ENCODE results near the gene GNG12. TPM values are rescaled to one million over a fixed set of nuclear protein-coding genes. Genes with fewer than 3 reads are reported as not detected.

The GNG12 gene
- total RNA-seq, 2 donors from 2014 or later: 49.4 to 61.5 TPM

DNA sequence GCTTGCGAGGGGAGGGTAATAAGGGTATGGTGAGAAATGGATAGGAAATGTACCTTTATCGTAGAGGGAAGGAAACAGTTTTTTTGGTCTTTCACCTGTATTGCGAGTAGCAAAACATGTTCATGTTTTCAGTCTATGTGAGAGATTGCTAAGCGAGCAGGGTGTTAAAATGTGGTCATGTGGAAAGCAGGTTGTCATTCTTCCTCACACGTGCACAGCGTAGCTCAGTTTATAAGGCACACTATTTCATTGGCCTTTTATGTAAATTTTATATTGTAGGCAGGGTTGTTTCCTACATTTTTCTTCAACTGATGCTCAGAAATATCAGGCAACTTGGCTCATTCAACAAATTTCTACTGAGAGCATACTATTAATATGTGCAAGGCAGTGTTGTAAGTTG is 18.5 kb upstream of the GNG12 start:
- H3K4me1 ChIP-seq (replicated peaks): no peaks in the 10 kb centered on the region
- H3K4me3 ChIP-seq: no peak overlapping the region
- no peak for DNase-seq (ENCODE audit: low spot score)
- H3K9me3 ChIP-seq: no peaks in the 10 kb centered on the region
- intact Hi-C loops (cut with DNase I): loop anchor here (5.0 kb wide), 2 partner anchors 261 to 496 kb away; no protein-coding TSS in a partner anchor
- H3K27me3 ChIP-seq (replicated peaks; ENCODE audit: insufficient read depth): no peaks in the 10 kb centered on the region
- no peaks in the 10 kb centered on the region for H3K36me3 ChIP-seq
- TF ChIP-seq POLR2AphosphoS5 (IDR thresholded peaks at IDR 0.05): no peak
- TF ChIP-seq, protein P1, sequence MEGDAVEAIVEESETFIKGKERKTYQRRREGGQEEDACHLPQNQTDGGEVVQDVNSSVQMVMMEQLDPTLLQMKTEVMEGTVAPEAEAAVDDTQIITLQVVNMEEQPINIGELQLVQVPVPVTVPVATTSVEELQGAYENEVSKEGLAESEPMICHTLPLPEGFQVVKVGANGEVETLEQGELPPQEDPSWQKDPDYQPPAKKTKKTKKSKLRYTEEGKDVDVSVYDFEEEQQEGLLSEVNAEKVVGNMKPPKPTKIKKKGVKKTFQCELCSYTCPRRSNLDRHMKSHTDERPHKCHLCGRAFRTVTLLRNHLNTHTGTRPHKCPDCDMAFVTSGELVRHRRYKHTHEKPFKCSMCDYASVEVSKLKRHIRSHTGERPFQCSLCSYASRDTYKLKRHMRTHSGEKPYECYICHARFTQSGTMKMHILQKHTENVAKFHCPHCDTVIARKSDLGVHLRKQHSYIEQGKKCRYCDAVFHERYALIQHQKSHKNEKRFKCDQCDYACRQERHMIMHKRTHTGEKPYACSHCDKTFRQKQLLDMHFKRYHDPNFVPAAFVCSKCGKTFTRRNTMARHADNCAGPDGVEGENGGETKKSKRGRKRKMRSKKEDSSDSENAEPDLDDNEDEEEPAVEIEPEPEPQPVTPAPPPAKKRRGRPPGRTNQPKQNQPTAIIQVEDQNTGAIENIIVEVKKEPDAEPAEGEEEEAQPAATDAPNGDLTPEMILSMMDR (IDR thresholded peaks at IDR 0.05): no peak
- TF ChIP-seq POLR2A (IDR thresholded peaks at IDR 0.05): no peak
- no peak overlapping the region for H3K27ac ChIP-seq
- 93% methylated on average over 6 of the region's 6 CpGs for WGBS

DNA sequence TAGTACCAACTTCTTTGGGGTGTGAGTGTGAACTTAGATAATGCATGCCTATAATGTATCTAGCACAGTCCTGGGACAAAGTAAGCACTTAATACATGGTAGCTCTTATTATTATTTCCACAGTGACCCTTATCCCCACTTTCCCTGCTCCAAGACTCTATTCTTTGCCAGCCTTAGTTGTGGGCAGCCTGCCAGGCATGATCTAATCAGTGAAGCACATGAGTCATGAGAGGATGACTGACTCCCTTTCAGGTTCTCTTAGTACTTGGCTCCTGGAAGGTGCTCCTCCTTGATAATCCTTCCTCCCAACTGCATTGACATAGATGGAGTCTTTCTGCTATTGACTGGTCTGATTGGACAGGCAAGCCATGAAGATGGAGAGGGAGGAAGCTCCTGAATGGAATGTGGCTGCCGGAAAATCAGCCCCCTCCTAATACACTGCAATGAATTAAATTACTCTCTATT is 17.4 kb upstream of the GNG12 start:
- no peaks in the 10 kb centered on the region for H3K4me1 ChIP-seq (replicated peaks)
- no peaks in the 10 kb centered on the region for H3K9me3 ChIP-seq
- H3K27me3 ChIP-seq (replicated peaks; ENCODE audit: insufficient read depth): no peaks in the 10 kb centered on the region
- DNase-seq (ENCODE audit: low spot score): peak; percentile 39
- no peaks in the 10 kb centered on the region for H3K36me3 ChIP-seq
- no peak overlapping the region for H3K27ac ChIP-seq
- no peak overlapping the region for H3K4me3 ChIP-seq
- TF ChIP-seq POLR2A (IDR thresholded peaks at IDR 0.05): no peak
- TF ChIP-seq, protein P1 (IDR thresholded peaks at IDR 0.05): no peak
- peak; percentile 26 for TF ChIP-seq POLR2AphosphoS5 (IDR thresholded peaks at IDR 0.05)
- intact Hi-C loops (cut with DNase I): loop anchor here (5.0 kb wide), 2 partner anchors 262 to 497 kb away; no protein-coding TSS in a partner anchor
- 85% methylated on average over 1 of the region's 1 CpG for whole genome bisulfite sequencing

DNA sequence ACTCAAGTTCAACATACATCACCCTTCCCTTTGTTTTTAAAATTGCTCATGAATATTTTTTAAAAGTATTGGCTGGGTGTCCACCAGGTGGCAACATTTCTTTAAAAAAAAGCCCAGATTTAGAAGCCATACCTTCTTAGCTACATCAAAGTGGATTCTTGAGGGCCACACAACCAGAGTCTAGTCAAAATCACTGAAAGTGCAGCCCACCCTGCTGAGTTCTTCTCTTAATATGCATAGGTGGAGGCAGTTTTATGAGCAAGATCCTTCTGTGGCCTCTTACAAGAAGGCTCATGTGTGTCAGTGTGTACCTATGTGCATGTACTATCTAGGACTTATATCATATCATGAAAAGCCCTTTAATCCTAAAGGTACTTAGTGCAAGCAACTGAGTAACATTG is 16.9 kb upstream of the GNG12 start:
- intact Hi-C loops (cut with DNase I): loop anchor here (5.0 kb wide), 2 partner anchors 262 to 497 kb away; no protein-coding TSS in a partner anchor
- H3K27ac ChIP-seq: no peak overlapping the region
- no peak for DNase-seq (ENCODE audit: low spot score)

DNA sequence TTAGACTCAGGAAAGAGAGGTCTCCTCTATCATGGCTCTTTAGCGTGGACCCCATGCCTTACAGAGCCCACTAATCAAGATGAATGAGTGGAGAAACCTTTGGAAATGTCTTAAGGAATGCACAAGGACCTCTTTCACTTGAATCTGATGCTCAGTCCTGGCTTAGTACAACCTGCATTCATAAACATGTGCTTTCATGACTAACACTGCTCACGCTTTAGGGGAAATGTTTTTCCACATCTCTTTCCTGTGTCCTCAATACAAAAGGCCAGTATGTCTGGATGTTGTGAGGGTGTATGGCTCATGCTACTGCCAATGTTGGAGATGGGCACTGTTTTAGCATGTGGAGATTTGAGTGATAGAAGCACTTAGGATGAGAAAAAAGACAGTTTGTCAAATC is 14.2 kb upstream of the GNG12 start:
- Histone ChIP-seq H3K27me3 (replicated peaks; ENCODE audit: insufficient read depth) (no peaks in the 10 kb centered on the region), H3K36me3 (no peaks in the 10 kb centered on the region), H3K4me3 (no peak overlapping the region), H3K9me3 (no peaks in the 10 kb centered on the region), H3K27ac (no peak overlapping the region), H3K4me1 (replicated peaks) (no peaks in the 10 kb centered on the region)
- WGBS: 80% methylated on average over 2 of the region's 2 CpGs
- TF ChIP-seq, protein P1 (IDR thresholded peaks at IDR 0.05): no peak
- TF ChIP-seq POLR2AphosphoS5 (IDR thresholded peaks at IDR 0.05) (no peak), POLR2A (IDR thresholded peaks at IDR 0.05) (no peak)
- intact Hi-C loops (cut with DNase I): no loop called here
- DNase-seq (ENCODE audit: low spot score): no peak

More for the DNA sequence above, 16.9 kb upstream of the GNG12 start:
- TF ChIP-seq, protein P1 (IDR thresholded peaks at IDR 0.05): peak in 3 of 4 experiments; percentile 44 to 59 (median 52)
- TF ChIP-seq POLR2A (IDR thresholded peaks at IDR 0.05): no peak
- no peak for TF ChIP-seq POLR2AphosphoS5 (IDR thresholded peaks at IDR 0.05)
- Histone ChIP-seq H3K4me3 (no peak overlapping the region), H3K27me3 (replicated peaks; ENCODE audit: insufficient read depth) (no peaks in the 10 kb centered on the region), H3K4me1 (replicated peaks) (no peaks in the 10 kb centered on the region), H3K9me3 (no peaks in the 10 kb centered on the region), H3K36me3 (no peaks in the 10 kb centered on the region)

DNA sequence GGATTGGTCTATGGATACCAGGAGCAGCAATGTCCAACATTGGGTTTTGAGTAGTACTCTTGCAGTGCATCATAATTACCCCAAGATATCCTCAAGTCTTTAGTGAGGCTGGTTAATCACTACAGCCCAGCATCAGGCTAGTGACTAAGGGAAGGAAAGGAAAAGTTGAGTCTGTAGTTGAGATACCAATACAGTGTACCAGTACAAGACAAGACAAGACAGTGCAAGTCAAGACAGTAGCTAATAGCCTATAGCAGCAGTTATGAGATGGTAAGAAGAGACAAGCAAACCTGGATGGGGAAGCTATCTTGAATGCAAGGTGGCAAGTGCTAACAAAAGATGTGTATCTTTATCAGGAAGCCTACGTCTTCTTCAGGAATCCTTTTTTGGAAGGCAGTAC is 13.3 kb upstream of the GNG12 start:
- intact Hi-C loops (cut with DNase I): no loop called here
- Histone ChIP-seq H3K9me3 (no peaks in the 10 kb centered on the region), H3K27ac (no peak overlapping the region), H3K4me3 (no peak overlapping the region), H3K4me1 (replicated peaks) (no peaks in the 10 kb centered on the region), H3K27me3 (replicated peaks; ENCODE audit: insufficient read depth) (no peaks in the 10 kb centered on the region), H3K36me3 (no peaks in the 10 kb centered on the region)
- WGBS: 42% methylated on average over 1 of the region's 1 CpG
- DNase-seq (ENCODE audit: low spot score): no peak
- TF ChIP-seq, protein P1 (IDR thresholded peaks at IDR 0.05): no peak
- TF ChIP-seq POLR2A (IDR thresholded peaks at IDR 0.05): no peak
- no peak for TF ChIP-seq POLR2AphosphoS5 (IDR thresholded peaks at IDR 0.05)

All from prostate gland (tissue), 2 donors.